SK-N-MC (cell line): ENCODE results near the gene MMGT1.
"Not testable (repeated sequence)": the region's sequence is repeated elsewhere in the genome, so short reads cannot be mapped to it uniquely, and the experiment has no call there.

Source experiments
- DNase-seq: peaks from one replicate; pipeline ENCODE4 v3.0.0-alpha.2; 2011; ENCODE audit warnings: low read depth, low spot score
- H3K27ac ChIP-seq: fragments of 200-600 bp; sonication (generic); 2 replicates; pipeline ENCODE4 v1.5.1; 2016; ENCODE audit warnings: mixed run types
- H3K36me3 ChIP-seq: fragments of 200-600 bp; sonication (generic); 2 replicates; pipeline ENCODE4 v1.6.1; 2017; ENCODE audit warnings: antibody characterized with exemption, low read length, mixed read lengths; ENCODE audit not compliant: insufficient read depth
- H3K4me3 ChIP-seq: fragments of 200-600 bp; sonication (generic); 2 replicates; pipeline ENCODE4 v1.5.1; 2016
- H3K9ac ChIP-seq: fragments of 200-600 bp; sonication (generic); 2 replicates; pipeline ENCODE4 v1.8.0; 2017; ENCODE audit warnings: mixed run types, mixed read lengths; ENCODE audit not compliant: insufficient read length
- H3K9me3 ChIP-seq: fragments of 200-600 bp; sonication (generic); 2 replicates; pipeline ENCODE4 v1.6.1; 2017; ENCODE audit warnings: low read depth, mild to moderate bottlenecking, antibody characterized with exemption, low read length, moderate library complexity, mixed read lengths
- EZH2 ChIP-seq: fragments of 200-600 bp; sonication (generic); IDR thresholded peaks from one replicate; pipeline ENCODE4 v1.6.1; 2017; ENCODE audit warnings: antibody characterized with exemption
- FOXP2 ChIP-seq: optimal IDR thresholded peaks from 2 replicates; pipeline ENCODE3; 2011; ENCODE audit warnings: mild to moderate bottlenecking, moderate library complexity; ENCODE audit not compliant: insufficient read depth; ENCODE audit errors: extremely low read length, control extremely low read depth
- POLR2AphosphoS5 ChIP-seq: IDR thresholded peaks from 2 replicates; pipeline ENCODE4 v1.6.1; 2012; ENCODE audit warnings: mild to moderate bottlenecking, low read depth, low read length, borderline replicate concordance

The MMGT1 gene

GRCh38 chrX:135951291-135951690 is 22.5 kb downstream of the MMGT1 start:
- DNase-seq: no peak

GRCh38 chrX:135944486-135944885 is 29.3 kb downstream of the MMGT1 start:
- H3K9me3 ChIP-seq: no peaks in the 10 kb centered on the region
- TF ChIP-seq POLR2AphosphoS5 (no peak), EZH2 (no peak), FOXP2 (no peak)
- no peak overlapping the region for H3K9ac ChIP-seq
- H3K36me3 ChIP-seq: no peaks in the 10 kb centered on the region
- no peak for DNase-seq
- H3K4me3 ChIP-seq: no peak overlapping the region
- H3K27ac ChIP-seq: no peak overlapping the region

More at GRCh38 chrX:135951291-135951690, 22.5 kb downstream of the MMGT1 start:
- no peaks in the 10 kb centered on the region for H3K36me3 ChIP-seq
- H3K4me3 ChIP-seq: no peak overlapping the region
- H3K27ac ChIP-seq: no peak overlapping the region
- H3K9ac ChIP-seq: no peak overlapping the region
- no peaks in the 10 kb centered on the region for H3K9me3 ChIP-seq
- TF ChIP-seq POLR2AphosphoS5 (no peak), FOXP2 (no peak), EZH2 (no peak)

- no peak for DNase-seq
- H3K4me3 ChIP-seq: no peak overlapping the region
- no peak for TF ChIP-seq POLR2AphosphoS5
- TF ChIP-seq FOXP2: no peak
- TF ChIP-seq EZH2: no peak
- no peak overlapping the region for H3K9ac ChIP-seq
- no peak overlapping the region for H3K27ac ChIP-seq
- H3K36me3 ChIP-seq: no peaks in the 10 kb centered on the region
- no peaks in the 10 kb centered on the region for H3K9me3 ChIP-seq
These were observed 41.9 kb downstream of the MMGT1 start for GRCh38 chrX:135931644-135932487.

- DNase-seq: no peak
- no peak for TF ChIP-seq FOXP2
- no peak for TF ChIP-seq POLR2AphosphoS5
- no peak for TF ChIP-seq EZH2
- Histone ChIP-seq H3K9me3 (no peaks in the 10 kb centered on the region), H3K9ac (no peak overlapping the region), H3K36me3 (no peaks in the 10 kb centered on the region), H3K27ac (no peak overlapping the region), H3K4me3 (no peak overlapping the region)
These were observed 45.9 kb downstream of the MMGT1 start for GRCh38 chrX:135927897-135928296.

GRCh38 chrX:135923353-135923752 is 50.4 kb downstream of the MMGT1 start:
- DNase-seq: no peak

GRCh38 chrX:135920516-135920915 is 53.3 kb downstream of the MMGT1 start:
- H3K4me3 ChIP-seq, H3K9me3 ChIP-seq, H3K27ac ChIP-seq, H3K36me3 ChIP-seq, H3K9ac ChIP-seq, DNase-seq: not testable (repeated sequence)

More at GRCh38 chrX:135923353-135923752, 50.4 kb downstream of the MMGT1 start:
- Histone ChIP-seq H3K9me3 (no peaks in the 10 kb centered on the region), H3K4me3 (no peak overlapping the region), H3K27ac (no peak overlapping the region), H3K36me3 (no peaks in the 10 kb centered on the region), H3K9ac (no peak overlapping the region)
- no peak for TF ChIP-seq FOXP2
- TF ChIP-seq POLR2AphosphoS5: no peak
- TF ChIP-seq EZH2: no peak

GRCh38 chrX:135914404-135914803 is 59.4 kb downstream of the MMGT1 start:
- Histone ChIP-seq H3K36me3 (no peaks in the 10 kb centered on the region), H3K27ac (no peak overlapping the region), H3K9ac (no peak overlapping the region), H3K4me3 (no peak overlapping the region), H3K9me3 (no peaks in the 10 kb centered on the region)
- TF ChIP-seq EZH2 (no peak), FOXP2 (no peak), POLR2AphosphoS5 (no peak)
- DNase-seq: no peak
